ENCODE measurements around the gene PI4K2B.
"Not testable (repeated sequence)": the region's sequence is repeated elsewhere in the genome, so short reads cannot be mapped to it uniquely, and the experiment has no call there.

The PI4K2B gene

DNA sequence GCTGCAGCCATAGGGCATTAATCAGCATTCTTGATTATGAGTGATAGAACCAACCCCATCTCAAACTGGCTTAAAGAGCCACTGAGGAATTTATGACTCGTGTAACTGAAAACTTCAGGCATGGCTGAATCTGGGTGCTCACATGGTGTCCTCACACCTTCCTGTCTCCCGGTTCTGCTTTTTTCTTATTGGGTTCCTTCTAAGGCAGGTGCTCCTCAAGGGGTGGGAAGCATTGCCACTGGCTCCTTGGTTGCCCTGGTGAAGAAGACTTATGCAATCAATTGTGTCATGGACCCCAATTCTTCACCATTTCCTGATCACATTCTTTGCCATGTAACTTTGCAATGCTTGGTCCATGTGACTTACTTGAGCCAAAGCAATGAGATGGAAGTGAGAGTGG lies 74.5 kb downstream of the PI4K2B start:
- DNase-seq: peak; percentile 43

DNA sequence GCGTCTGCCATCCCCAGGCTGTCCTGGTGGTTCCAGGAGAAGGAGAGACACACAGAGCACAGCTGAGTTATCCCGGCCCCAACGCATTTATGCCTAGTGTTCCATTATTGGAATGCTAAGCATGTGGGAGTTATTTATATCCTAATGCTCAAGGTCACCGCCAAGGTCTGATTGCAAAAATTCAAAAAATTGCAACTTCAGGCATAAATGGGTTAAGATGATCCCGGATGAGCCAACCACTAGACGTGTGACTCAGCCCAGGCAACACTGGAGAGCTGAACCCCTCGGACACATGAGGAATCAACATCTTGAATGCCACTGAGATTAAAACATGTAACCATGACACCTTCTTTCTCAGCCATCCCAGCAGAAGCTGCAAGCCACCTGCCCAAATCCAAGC lies 74.9 kb downstream of the PI4K2B start:
- peak; percentile 78 for DNase-seq

DNA sequence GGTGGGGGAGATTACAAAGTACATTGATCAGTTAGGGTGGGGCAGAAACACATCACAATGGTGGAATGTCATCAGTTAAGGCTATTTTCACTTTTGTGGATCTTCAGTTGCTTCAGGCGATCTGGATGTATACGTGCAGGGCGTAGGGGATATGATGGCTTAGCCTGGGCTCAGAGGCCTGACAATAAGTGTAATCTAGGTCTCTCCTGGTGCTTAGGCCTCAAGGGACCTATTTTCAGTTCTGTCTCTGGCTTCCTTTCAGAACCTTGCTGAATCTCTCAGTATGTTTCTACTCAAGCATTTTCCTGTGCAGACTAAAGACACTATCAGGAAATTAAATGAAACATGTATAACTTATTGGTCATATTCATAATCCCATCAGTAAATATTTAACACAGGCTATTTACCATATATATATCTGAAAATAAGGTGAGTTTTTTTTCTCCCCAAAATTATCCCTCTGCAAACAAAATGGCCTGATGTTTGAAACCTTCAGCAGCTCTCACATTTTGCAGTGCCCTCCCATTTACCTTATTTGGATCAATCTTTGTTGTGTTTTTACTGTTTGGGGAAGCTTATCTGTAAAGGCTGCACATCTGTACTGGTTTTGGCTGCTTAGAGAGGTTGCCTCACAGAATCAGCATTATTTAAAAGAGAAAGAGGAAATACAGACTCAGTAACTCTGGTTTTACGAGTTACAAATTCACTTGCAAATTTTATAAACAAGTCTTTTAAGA lies 76.4 kb downstream of the PI4K2B start:
- DNase-seq: no peak

DNA sequence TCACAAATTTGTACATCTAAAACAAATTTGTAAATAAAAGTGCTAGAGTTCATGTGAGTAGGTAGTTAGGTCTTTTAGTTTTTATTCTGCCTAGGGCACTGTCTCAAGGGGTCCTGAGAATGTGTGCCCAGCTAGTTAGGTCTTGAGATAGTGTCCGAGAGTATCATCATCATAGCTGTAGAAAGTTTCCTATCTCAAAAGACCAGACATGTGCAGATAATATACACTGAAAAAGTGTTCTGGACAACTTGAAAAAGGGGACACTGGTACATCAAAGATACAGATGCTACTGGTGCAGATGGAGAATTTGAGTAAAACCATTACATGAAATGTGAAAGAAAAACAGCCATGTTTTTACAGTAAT lies 77.0 kb downstream of the PI4K2B start:
- no peak for DNase-seq

DNA sequence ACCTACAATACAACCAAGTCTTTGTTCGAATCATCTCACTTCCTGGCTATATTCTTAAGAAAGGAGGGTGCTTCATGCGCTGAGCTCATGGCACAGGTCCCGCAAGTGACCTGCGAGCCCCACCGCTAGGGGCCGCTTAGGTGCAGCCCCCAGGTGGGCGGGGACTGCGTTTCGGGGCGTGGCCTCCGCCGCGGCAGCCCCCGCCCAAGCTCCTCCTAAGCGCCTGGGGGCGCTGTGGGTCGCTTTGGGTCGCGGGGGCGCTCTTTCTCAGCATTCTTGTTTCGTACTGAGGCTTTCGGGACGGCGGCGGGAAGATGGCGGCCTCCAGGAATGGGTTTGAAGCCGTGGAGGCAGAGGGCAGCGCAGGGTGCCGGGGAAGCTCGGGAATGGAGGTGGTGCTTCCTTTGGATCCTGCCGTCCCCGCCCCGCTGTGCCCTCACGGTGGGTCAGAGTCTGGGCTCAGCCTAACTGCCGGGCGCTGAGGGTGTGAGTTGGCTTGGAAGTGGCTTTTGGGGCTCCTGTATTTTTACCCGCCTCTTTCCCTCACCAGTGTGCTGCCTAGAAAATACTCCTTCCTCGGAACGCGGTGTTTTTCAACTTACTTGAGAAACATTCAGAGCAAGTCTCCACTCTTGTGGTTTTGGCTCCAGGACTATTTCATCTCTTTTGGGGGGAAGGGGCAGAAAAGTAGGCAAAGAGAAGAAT lies 78.8 kb downstream of the PI4K2B start, which contains the start of gene ZCCHC4:
TSS of gene ZCCHC4 (plus strand) at position 279 of the 705 bp plus-strand sequence. CDS start at position 315, 36 bp downstream.
- DNase-seq: peak; percentile 85

DNA sequence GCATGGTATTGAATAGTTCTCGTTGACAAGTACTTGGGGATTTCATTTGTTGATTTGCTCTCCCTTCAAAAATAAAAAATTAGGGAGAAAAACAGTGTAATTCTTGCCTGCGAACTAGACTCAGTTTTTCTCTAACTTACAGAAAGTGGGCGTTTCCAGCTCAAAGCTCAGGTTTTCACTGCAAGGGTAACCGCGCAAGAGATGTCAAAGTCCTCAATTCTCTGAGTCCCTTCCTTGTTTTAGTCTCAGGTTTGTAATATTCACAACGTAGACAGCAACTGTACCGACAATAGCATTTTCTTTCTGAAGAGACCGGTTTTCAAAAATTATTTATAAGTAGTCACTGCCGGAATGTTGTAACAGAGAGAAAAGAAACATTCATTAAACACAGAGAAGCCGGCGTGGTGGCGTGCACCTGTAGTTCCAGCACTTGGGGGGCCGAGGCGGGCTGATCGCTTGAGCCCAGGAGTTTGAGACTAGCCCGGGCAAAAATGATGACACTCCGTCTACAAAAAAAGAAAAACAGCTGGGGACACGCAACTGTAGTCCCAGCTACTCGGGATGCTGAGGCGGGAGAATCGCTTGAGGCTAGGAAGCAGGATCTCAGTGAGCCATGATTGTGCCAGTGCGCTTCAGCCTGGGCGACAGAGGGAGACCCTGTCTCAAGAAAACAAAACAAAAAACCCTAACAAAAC lies 79.5 kb downstream of the PI4K2B start:
- DNase-seq: peak; percentile 8

DNA sequence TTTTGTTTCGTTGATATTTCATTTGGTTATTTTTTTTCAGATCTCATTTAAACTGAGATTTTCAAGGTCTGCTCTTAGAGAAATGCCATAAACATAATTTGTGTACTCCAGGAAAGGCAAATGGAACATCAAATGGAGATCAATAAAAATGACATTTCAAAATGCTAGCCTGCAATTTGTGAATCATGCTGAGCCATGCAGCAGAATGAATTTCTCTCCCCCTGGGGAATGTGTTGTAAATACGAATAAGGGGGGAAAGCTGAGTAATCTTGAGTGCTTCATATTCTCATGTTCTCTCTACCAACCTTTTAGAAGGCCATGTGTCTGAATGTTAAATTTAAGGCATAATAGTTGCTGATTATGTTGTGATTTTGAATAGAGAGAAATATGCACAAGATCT lies 86.5 kb downstream of the PI4K2B start:
- DNase-seq: peak; percentile 50

DNA sequence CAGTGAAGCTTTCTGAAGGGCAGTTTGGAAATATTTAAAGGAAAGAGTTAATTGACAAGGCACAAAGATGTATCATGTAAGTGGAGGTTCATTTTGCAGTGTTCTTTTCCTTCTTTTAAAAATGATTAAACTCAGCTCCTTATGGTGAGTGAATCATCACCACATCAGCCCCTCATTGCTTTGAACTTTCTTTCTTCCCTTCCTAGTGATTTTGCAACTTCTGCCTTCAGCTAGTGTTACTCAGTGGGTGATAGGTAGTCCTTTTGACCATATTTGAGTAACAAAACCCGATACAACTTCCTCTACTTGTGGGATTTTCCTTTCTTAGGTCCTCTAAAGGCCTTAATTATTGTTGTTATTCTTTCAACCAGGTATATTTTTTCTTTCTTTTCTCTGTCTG lies 86.9 kb downstream of the PI4K2B start:
- DNase-seq: peak; percentile 79

DNA sequence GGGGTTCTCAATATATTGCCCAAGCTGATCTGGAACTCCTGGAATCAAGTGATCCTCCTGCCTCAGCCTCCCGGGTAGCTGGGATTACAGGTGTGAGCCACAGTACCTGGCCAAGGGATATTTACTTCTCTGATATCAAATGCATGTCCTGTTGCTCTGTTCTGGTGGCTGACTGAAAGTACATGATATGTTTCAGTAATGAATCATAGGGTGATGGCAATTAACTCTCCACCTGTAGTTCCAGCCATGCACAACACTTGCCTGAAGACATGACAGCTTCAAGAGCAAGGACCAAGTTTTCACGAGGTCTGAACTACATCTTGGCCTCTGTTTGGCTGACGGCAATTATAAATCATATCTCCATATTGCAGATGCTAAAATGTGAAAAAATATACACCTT lies 87.9 kb downstream of the PI4K2B start:
- no peak for DNase-seq

DNA sequence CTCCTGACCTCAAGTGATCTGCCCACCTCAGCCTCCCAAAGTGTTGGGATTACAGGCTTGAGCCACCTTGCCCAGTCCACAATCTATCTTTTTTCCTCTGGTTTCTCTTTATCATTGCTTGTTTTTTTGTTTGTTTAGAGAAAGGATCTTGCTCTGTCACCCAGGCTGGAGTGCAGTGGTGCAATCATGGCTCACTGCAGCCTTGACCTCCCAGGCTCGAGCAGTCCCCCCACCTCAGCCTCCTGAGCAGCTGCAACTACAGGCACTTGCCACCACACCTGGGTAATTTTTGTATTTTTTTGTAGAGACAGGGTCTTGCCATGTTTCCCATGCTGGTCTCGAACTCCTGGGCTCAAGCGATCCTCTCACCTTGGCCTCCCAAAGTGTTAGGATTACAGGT lies 94.6 kb downstream of the PI4K2B start:
- DNase-seq: not testable (repeated sequence)
